Measurements from ENCODE around the gene ZNF610. TPM values are rescaled to one million over a fixed set of nuclear protein-coding genes. Genes with fewer than 3 reads are reported as not detected.

ZNF610 gene
- total and polyA plus RNA-seq, 2 of the 13 experiments (the other 11 are each of a cell fraction or from before 2014, with no cell fraction given) = 0.32 to 0.69 TPM

DNA sequence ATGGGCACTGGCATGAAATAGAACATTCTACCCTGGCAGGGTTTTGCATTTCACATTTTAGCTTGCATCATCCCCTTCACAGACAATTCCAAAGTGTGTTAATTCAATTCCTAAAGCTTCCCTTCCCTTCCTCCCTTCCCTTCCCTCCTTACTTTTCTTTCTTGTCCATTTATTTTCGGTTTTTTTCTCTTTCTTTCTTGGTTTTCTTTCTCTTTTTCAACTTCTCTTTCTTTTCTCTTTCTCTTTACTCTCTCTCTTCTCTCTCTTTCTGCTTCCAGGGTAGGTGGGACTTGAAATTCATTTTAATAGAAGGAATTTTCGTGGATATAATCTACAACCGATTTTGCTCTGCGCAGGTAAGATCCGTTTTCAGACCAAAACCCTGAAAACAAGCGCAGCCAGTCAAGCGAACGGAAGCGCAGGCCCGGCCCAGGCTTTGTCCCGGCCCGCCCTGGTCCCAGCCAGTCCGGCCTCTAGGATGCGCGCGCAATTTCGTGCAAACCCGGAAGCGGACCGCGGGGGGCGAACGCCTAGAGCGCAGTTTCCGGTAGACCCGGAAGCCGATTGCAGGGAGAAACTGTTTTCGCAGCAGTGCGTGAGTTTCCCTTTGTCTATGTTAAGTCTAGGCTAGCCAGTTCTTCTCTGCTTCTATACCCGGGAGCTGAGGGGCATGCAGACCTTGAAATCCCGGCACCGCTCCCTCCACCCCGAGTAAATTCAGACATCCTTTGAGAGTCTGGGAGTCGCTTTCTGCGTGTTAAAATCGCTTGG, 61.5 kb downstream of the ZNF610 start, which contains the start of gene ZNF528 (continued):
- TF ChIP-seq, protein P1, sequence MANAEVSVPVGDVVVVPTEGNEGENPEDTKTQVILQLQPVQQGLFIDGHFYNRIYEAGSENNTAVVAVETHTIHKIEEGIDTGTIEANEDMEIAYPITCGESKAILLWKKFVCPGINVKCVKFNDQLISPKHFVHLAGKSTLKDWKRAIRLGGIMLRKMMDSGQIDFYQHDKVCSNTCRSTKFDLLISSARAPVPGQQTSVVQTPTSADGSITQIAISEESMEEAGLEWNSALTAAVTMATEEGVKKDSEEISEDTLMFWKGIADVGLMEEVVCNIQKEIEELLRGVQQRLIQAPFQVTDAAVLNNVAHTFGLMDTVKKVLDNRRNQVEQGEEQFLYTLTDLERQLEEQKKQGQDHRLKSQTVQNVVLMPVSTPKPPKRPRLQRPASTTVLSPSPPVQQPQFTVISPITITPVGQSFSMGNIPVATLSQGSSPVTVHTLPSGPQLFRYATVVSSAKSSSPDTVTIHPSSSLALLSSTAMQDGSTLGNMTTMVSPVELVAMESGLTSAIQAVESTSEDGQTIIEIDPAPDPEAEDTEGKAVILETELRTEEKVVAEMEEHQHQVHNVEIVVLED (CRISPR knock-in tag; IDR thresholded peaks at IDR 0.05; ENCODE audit: borderline replicate concordance) = peak; percentile 75; the same call in 1 of the 2 replicates
- TF ChIP-seq KLF13 (CRISPR knock-in tag; IDR thresholded peaks at IDR 0.05) = no peak
- TF ChIP-seq ONECUT2 (CRISPR knock-in tag; IDR thresholded peaks at IDR 0.05) = 0 out of 2 replicates have a peak, but pooled peaks have one; percentile 6
- no peak for TF ChIP-seq SALL2 (CRISPR knock-in tag; IDR thresholded peaks at IDR 0.05)
- TF ChIP-seq YY1 (IDR thresholded peaks at IDR 0.05; ENCODE audit: insufficient read depth, insufficient replicate concordance, low read depth, low read length) = peak; percentile 31
- no peak for TF ChIP-seq ATM (IDR thresholded peaks at IDR 0.05; ENCODE audit: borderline replicate concordance)
- peak; percentile 88 for TF ChIP-seq ZNF598 (CRISPR knock-in tag; IDR thresholded peaks at IDR 0.05; ENCODE audit: borderline replicate concordance)
- no peak for TF ChIP-seq ZBTB7A (CRISPR knock-in tag; IDR thresholded peaks at IDR 0.05)
- TF ChIP-seq ZNF816 (CRISPR knock-in tag; IDR thresholded peaks at IDR 0.05; ENCODE audit: borderline replicate concordance) = no peak
- TF ChIP-seq ZFY (CRISPR knock-in tag; IDR thresholded peaks at IDR 0.05) = peak; percentile 87
- peak; percentile 96 for TF ChIP-seq SAP130 (CRISPR knock-in tag; IDR thresholded peaks at IDR 0.05; ENCODE audit: low read depth)
- TF ChIP-seq ZNF121 (CRISPR knock-in tag; IDR thresholded peaks at IDR 0.05) = no peak
- TF ChIP-seq HOXA3 (CRISPR knock-in tag; IDR thresholded peaks at IDR 0.05) = peak; percentile 18; the same call in 1 of the 2 replicates
- TF ChIP-seq ZNF160 (CRISPR knock-in tag; IDR thresholded peaks at IDR 0.05) = 0 out of 2 replicates have a peak, but pooled peaks have one; percentile 11
- peak; percentile 13; the same call in 1 of the 2 replicates for TF ChIP-seq SALL1 (CRISPR knock-in tag; IDR thresholded peaks at IDR 0.05)
- no peak for TF ChIP-seq ATF1 (CRISPR knock-in tag; IDR thresholded peaks at IDR 0.05)
- TF ChIP-seq ZNF788 (CRISPR knock-in tag; IDR thresholded peaks at IDR 0.05; ENCODE audit: borderline replicate concordance) = peak; percentile 64; the same call in 1 of the 2 replicates
- TF ChIP-seq ISX (CRISPR knock-in tag; conservative IDR thresholded peaks at IDR 0.05) = 0 out of 2 replicates have a peak, but pooled peaks have one; percentile 39
- peak; percentile 70; the same call in 1 of the 2 replicates for TF ChIP-seq ZNF547 (CRISPR knock-in tag; IDR thresholded peaks at IDR 0.05)
- TF ChIP-seq SIN3A (IDR thresholded peaks at IDR 0.05; ENCODE audit: borderline replicate concordance, low read depth, low read length) = 0 out of 2 replicates have a peak, but pooled peaks have one; percentile 41
- TF ChIP-seq IRF2 (CRISPR knock-in tag; IDR thresholded peaks at IDR 0.05) = peak; percentile 99
- TF ChIP-seq ZNF552 (CRISPR knock-in tag; IDR thresholded peaks at IDR 0.05; ENCODE audit: borderline replicate concordance) = no peak
- 0 out of 2 replicates have a peak, but pooled peaks have one; percentile 34 for TF ChIP-seq EED (CRISPR knock-in tag; IDR thresholded peaks at IDR 0.05)
- TF ChIP-seq MEIS1 (CRISPR knock-in tag; IDR thresholded peaks at IDR 0.05; ENCODE audit: borderline replicate concordance) = 0 out of 2 replicates have a peak, but pooled peaks have one; percentile 59
- TF ChIP-seq, protein P2, sequence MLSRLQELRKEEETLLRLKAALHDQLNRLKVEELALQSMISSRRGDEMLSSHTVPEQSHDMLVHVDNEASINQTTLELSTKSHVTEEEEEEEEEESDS (CRISPR knock-in tag; IDR thresholded peaks at IDR 0.05; ENCODE audit: borderline replicate concordance) = no peak
- TF ChIP-seq PHF20 (CRISPR knock-in tag; IDR thresholded peaks at IDR 0.05) = peak; percentile 92
- 0 out of 2 replicates have a peak, but pooled peaks have one; percentile 45 for TF ChIP-seq ZNF761 (CRISPR knock-in tag; conservative IDR thresholded peaks at IDR 0.05)
- TF ChIP-seq ZNF724P (CRISPR knock-in tag; IDR thresholded peaks at IDR 0.05; ENCODE audit: borderline replicate concordance) = no peak
- no peak for TF ChIP-seq ZSCAN30 (CRISPR knock-in tag; IDR thresholded peaks at IDR 0.05)
- peak; percentile 91 for TF ChIP-seq TBL1XR1 (IDR thresholded peaks at IDR 0.05; ENCODE audit: borderline replicate concordance, low read length, partially characterized antibody)
- TF ChIP-seq KDM2A (CRISPR knock-in tag; IDR thresholded peaks at IDR 0.05; ENCODE audit: borderline replicate concordance, low read depth) = peak; percentile 68; the same call in 1 of the 2 replicates

Measured in HepG2 (cell line).